ENCODE data around the gene CYB5D1.

DNA sequence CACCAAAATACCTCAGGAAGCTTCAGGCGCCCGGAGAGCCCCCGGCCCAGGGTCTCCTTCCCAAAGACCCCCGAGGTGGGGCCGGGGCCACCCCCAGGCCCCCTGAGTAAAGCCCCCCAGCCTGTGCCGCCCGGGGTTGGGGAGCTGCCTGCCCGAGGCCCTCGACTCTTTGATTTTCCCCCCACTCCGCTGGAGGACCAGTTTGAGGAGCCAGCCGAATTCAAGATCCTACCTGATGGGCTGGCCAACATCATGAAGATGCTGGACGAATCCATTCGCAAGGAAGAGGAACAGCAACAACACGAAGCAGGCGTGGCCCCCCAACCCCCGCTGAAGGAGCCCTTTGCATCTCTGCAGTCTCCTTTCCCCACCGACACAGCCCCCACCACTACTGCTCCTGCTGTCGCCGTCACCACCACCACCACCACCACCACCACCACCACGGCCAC lies 9.6 kb upstream of the CYB5D1 start:
- TF ChIP-seq, protein P1, sequence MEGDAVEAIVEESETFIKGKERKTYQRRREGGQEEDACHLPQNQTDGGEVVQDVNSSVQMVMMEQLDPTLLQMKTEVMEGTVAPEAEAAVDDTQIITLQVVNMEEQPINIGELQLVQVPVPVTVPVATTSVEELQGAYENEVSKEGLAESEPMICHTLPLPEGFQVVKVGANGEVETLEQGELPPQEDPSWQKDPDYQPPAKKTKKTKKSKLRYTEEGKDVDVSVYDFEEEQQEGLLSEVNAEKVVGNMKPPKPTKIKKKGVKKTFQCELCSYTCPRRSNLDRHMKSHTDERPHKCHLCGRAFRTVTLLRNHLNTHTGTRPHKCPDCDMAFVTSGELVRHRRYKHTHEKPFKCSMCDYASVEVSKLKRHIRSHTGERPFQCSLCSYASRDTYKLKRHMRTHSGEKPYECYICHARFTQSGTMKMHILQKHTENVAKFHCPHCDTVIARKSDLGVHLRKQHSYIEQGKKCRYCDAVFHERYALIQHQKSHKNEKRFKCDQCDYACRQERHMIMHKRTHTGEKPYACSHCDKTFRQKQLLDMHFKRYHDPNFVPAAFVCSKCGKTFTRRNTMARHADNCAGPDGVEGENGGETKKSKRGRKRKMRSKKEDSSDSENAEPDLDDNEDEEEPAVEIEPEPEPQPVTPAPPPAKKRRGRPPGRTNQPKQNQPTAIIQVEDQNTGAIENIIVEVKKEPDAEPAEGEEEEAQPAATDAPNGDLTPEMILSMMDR (IDR thresholded peaks at IDR 0.05; ENCODE audit: poor library complexity, severe bottlenecking), result no peak
- TF ChIP-seq EP300 (conservative IDR thresholded peaks at IDR 0.05; ENCODE audit: poor library complexity, severe bottlenecking) (no peak), POLR2AphosphoS5 (IDR thresholded peaks at IDR 0.05) (no peak), EZH2 (IDR thresholded peaks at IDR 0.05; ENCODE audit: borderline replicate concordance, insufficient read depth, low read length, poor library complexity, severe bottlenecking) (no peak), SMC3 (conservative IDR thresholded peaks at IDR 0.05; ENCODE audit: poor library complexity) (no peak)

Data from neural cell (in vitro differentiated cells).